ENCODE measurements around the gene LRCH1. TPM values are rescaled to one million over a fixed set of nuclear protein-coding genes. Genes with fewer than 3 reads are reported as not detected.

Gene LRCH1
- total and polyA plus RNA-seq, 10 of the 15 experiments (the other 5 are each of a cell fraction or from before 2014, with no cell fraction given): 5.3 to 48.9 (median 14.4) TPM

GRCh38 chr13:46602531-46602930 is 49.6 kb downstream of the LRCH1 start (continued):
- TF ChIP-seq BMI1 (IDR thresholded peaks at IDR 0.05; ENCODE audit: borderline replicate concordance) (no peak), MLLT1 (IDR thresholded peaks at IDR 0.05) (no peak), PKNOX1 (IDR thresholded peaks at IDR 0.05) (no peak), RAD51 (IDR thresholded peaks at IDR 0.05) (no peak), IKZF1 (conservative IDR thresholded peaks at IDR 0.05) (no peak), FOXK2 (IDR thresholded peaks at IDR 0.05) (no peak)

DNA sequence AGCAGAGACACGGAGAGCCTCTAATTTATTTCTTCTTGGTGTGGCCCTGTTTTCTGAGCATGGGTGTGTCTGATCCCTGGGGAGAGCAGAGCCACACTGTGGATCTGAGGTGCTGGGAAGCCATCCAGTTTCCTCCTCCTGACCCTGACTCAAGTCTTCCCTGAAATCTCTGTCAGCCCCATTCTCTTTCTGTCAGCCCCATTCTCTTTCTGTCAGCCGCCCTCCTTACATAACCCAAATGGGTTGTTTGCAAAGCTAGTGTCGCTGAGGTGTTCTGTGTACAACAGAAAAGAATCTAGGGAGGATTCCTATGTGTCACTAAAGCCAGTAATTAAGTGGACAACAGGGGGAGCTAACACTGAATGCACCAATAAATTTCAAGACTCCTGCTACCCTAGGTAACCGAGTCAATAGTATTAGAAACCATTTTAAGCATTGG is 50.2 kb downstream of the LRCH1 start:
- RAD21 ChIA-PET (ENCODE audit: unreplicated experiment): interaction anchor here (0.9 to 3.4 kb wide), 12 partner anchors 12 to 90 kb away, joined by 3 to 15 read pairs (median 11); partner anchors contain the start of gene LRCH1
- intact Hi-C loops (cut with micrococcal nuclease; ENCODE audit: unreplicated experiment) (loop anchor here (2.0 kb wide), 1 partner anchor 76 kb away; no protein-coding TSS in a partner anchor), in situ Hi-C loops (cut with MboI) (no loop called here)
- Histone ChIP-seq H3K4me3 (no peak overlapping the region), H3K36me3 (ENCODE audit: control insufficient read depth in 2 of 2, insufficient read depth in 2 of 2, low read length in 1 of 2) (no peaks in the 10 kb centered on the region; a peak in 1 of 4 replicates), H2AFZ (ENCODE audit: control insufficient read depth, low read depth, low read length) (no peak overlapping the region), H3K4me1 (ENCODE audit: control insufficient read depth, insufficient read depth, low read length) (peaks cover 47% of the 10 kb centered on the region), H3K79me2 (ENCODE audit: control insufficient read depth, insufficient read depth, low read length) (peaks cover 99% of the 10 kb centered on the region), H3K27ac (ENCODE audit: control insufficient read depth, insufficient read depth) (no peak overlapping the region), H3K9me3 (replicated peaks; ENCODE audit: control insufficient read depth, insufficient read depth, low read length) (no peaks in the 10 kb centered on the region), H4K20me1 (ENCODE audit: control insufficient read depth, insufficient read depth) (no peaks in the 10 kb centered on the region), H3K4me2 (ENCODE audit: control insufficient read depth, insufficient read depth) (no peak overlapping the region), H3K27me3 (replicated peaks in 1 of 2; ENCODE audit: control insufficient read depth in 2 of 2, insufficient read depth in 2 of 2, low read length in 1 of 2) (no peaks in the 10 kb centered on the region), H3K9ac (ENCODE audit: control insufficient read depth, insufficient read depth, low read length) (no peak overlapping the region)
- CTCF ChIA-PET: interaction anchor here (0.6 to 5.3 kb wide), 31 partner anchors 8 to 121 kb away, joined by 3 to 41 read pairs (median 5); no protein-coding TSS in a partner anchor
- ATAC-seq: no peak
- TF ChIP-seq, protein P1, sequence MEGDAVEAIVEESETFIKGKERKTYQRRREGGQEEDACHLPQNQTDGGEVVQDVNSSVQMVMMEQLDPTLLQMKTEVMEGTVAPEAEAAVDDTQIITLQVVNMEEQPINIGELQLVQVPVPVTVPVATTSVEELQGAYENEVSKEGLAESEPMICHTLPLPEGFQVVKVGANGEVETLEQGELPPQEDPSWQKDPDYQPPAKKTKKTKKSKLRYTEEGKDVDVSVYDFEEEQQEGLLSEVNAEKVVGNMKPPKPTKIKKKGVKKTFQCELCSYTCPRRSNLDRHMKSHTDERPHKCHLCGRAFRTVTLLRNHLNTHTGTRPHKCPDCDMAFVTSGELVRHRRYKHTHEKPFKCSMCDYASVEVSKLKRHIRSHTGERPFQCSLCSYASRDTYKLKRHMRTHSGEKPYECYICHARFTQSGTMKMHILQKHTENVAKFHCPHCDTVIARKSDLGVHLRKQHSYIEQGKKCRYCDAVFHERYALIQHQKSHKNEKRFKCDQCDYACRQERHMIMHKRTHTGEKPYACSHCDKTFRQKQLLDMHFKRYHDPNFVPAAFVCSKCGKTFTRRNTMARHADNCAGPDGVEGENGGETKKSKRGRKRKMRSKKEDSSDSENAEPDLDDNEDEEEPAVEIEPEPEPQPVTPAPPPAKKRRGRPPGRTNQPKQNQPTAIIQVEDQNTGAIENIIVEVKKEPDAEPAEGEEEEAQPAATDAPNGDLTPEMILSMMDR (IDR thresholded peaks at IDR 0.05 in 2 of 3, conservative IDR thresholded peaks at IDR 0.05 in 1 of 3; ENCODE audit: control insufficient read depth in 2 of 3, extremely low read depth in 1 of 3, insufficient read depth in 1 of 3, low read depth in 3 of 3, low read length in 3 of 3): peak; percentile 28 to 38 (median 36); a peak in 3 of 6 replicates
- TF ChIP-seq RAD21 (IDR thresholded peaks at IDR 0.05; ENCODE audit: insufficient read depth, low read depth, low read length): peak; percentile 48
- peak; percentile 36; the same call in 1 of the 2 replicates for TF ChIP-seq SMC3 (IDR thresholded peaks at IDR 0.05; ENCODE audit: borderline replicate concordance, low read length)
- no peak for TF ChIP-seq ZNF687 (IDR thresholded peaks at IDR 0.05)
- no peak for FAIRE-seq
- POLR2A ChIA-PET: interaction anchor here (1.2 to 2.5 kb wide), 6 partner anchors 10 to 53 kb away, joined by 3 to 14 read pairs (median 5); no protein-coding TSS in a partner anchor
- BruUV-seq (replicated peaks): no TSS peak
- WGBS (ENCODE audit: insufficient coverage, insufficient replicate concordance, low lambda C conversion rate, missing lambda C conversion rate): 58% methylated on average over 4 of the region's 4 CpGs
- SMC1A ChIA-PET (ENCODE audit: uncharacterized antibody, unreplicated experiment): interaction anchor here (0.7 to 16.4 kb wide), 22 partner anchors 11 to 119 kb away, joined by 3 to 367 read pairs (median 5); partner anchors contain the start of gene LRCH1
- no peak for DNase-seq (ENCODE audit: low read depth, low spot score)

Data from GM12878 (cell line).